Pancreas (tissue), 10 donors: Measurements from ENCODE around the gene CALB2. TPM values are rescaled to one million over a fixed set of nuclear protein-coding genes. Genes with fewer than 3 reads are reported as not detected.

ENCODE experiments used
- ATAC-seq, 4 donors: fragments of 200-7000 bp; cut with Tn5 transposase; one replicate each; pipeline versions ENCODE4 v1.8.0 to v1.9.1; 2020; ENCODE audit warnings: mild to moderate bottlenecking in 4 of 4, moderate library complexity in 4 of 4
- DNase-seq, 6 donors: peaks; one replicate each; pipeline ENCODE4 v3.0.0-alpha.2; 2020
- FAIRE-seq: peaks from 2 replicates; lab custom pipeline; 2012; peaks lifted over from hg19 to GRCh38; lab: Jason Lieb, UNC
- H3K27ac ChIP-seq, 4 donors: fragments of 200-600 bp; sonication (generic); 1 replicate in 3 of 4; 2 replicates in 1 of 4; pipeline versions ENCODE4 v1.5.0 to v1.8.0; 2020
- H3K27me3 ChIP-seq, 4 donors: fragments of 200-600 bp; one replicate each; pipeline ENCODE4 v1.8.0; 2021
- H3K36me3 ChIP-seq, 3 donors: fragments of 200-600 bp; sonication (generic) in 1 of 3; one replicate each; pipeline versions ENCODE4 v1.5.0 to v1.8.0; 2020 to 2021
- H3K4me1 ChIP-seq, 3 donors: fragments of 200-600 bp; one replicate each; pipeline ENCODE4 v1.8.0; 2021
- H3K4me3 ChIP-seq, 4 donors: fragments of 200-600 bp; sonication (generic) in 2 of 4; one replicate each; pipeline versions ENCODE4 v1.5.0 to v1.8.0; 2020 to 2021
- H3K9me3 ChIP-seq, 4 donors: fragments of 200-600 bp; one replicate each; pipeline ENCODE4 v1.8.0; 2021
- CTCF ChIP-seq, 4 donors: fragments of 200-600 bp; sonication (generic) in 3 of 4; IDR thresholded peaks; one replicate each; pipeline versions ENCODE4 v1.5.0 to v1.8.0; 2021; ENCODE audit warnings: antibody characterized with exemption in 4 of 4
- WGBS, 2 donors: extraction: QIAGEN DNeasy Blood & Tissue Kit; methylation state at CpG; one replicate each; pipeline ENCODE4 v1.1.7; 2013; 5-methylcytosine and 5-hydroxymethylcytosine counted together
- intact Hi-C, 3 donors: fragments of 100-400 bp; cut with DNase I; formaldehyde crosslinking; loops; one replicate each; pipeline versions ENCODE4 v1.11.1 to v1.14.2; 2022
- polyA plus RNA-seq, 2 donors: library from polyadenylated mRNA; stranded (reverse); fragments of 200-250 nt; gene quantifications; one replicate each; pipeline ENCODE4 v1.2.3, GENCODE V29; 2013
- total RNA-seq, 6 donors: library from RNA; stranded (reverse); fragmentation: NEBNext Ultra II Directional in 4 of 6; extraction: Animal tissue kit (Norgen Biotek cat#: 25700) in 4 of 6; gene quantifications; one replicate each; pipeline versions ENCODE4 v1.2.1 to v1.2.4, GENCODE V29; 2021 to 2023
- donor health status: healthy with polysubstance abuse.
- donor health status: DM: no; HTN: no; CAD: no; lungs with moderate emphysema.
- donor health status: DM: no; HTN: no; CAD: no.
- donor health status: control.
- donor health status: control.
- donor health status: Bipolar disorder and iron deficiency.
- donor health status: DM: yes; HTN: yes; CAD: no.
- donor health status: DM: no; HTN: no; CAD: no.
- donor health status: DM: no; HTN: no; CAD: no.
- donor health status: DM: yes; HTN: yes; CAD: no.

Gene CALB2
- total and polyA plus RNA-seq, 8 donors = 0.13 to 2.5 (median 0.34) TPM

DNA sequence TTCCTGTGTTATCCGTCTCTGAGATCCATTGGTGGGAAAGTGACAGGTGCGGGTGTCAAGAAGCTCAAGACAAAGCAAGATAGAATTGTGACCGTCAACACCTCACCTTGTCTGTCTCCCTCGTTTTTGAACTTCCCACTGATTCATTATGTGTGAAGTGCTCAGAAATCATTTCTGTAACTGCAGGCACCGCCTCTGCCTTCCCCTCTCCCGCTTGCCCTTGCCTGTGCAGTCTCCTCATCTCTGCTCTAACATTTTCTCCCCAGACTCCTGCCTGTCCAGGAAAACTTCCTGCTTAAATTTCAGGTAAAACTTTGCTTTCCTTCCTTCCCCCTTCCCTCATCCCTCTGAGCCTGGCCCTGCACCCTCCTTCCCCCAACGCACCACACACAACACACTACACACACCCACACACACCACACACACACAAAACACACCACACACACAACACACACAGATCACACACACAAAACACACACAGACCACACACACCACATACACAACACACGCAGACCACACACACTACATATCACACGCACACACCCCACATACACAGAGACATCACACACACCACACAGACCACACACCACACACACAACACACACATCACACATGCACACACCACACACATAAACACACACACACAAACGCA is 25.7 kb downstream of the CALB2 start:
- 44 to 51% methylated on average over 10 of the region's 10 CpGs for WGBS, 2 donors
- intact Hi-C loops = no loop called here
- TF ChIP-seq CTCF (IDR thresholded peaks at IDR 0.05) = no peak
- Histone ChIP-seq H3K27me3 (no peaks in the 10 kb centered on the region), H3K4me3 (no peak overlapping the region), H3K9me3 (no peaks in the 10 kb centered on the region), H3K36me3 (no peaks in the 10 kb centered on the region), H3K4me1 (peaks cover 0 to 8% (median 0%) of the 10 kb centered on the region in 3 donors), H3K27ac (no peak overlapping the region)
- DNase-seq = no peak
- ATAC-seq = no peak
- FAIRE-seq = no peak

GRCh38 chr16:71387045-71387871 is 28.7 kb downstream of the CALB2 start:
- ATAC-seq (no peak), DNase-seq (no peak), FAIRE-seq (no peak)
- Histone ChIP-seq H3K27ac (no peak overlapping the region), H3K4me1 (peaks cover 0 to 8% (median 0%) of the 10 kb centered on the region in 3 donors), H3K4me3 (no peak overlapping the region), H3K9me3 (no peaks in the 10 kb centered on the region), H3K36me3 (no peaks in the 10 kb centered on the region), H3K27me3 (no peaks in the 10 kb centered on the region)
- no peak for TF ChIP-seq CTCF (IDR thresholded peaks at IDR 0.05)
- intact Hi-C loops = no loop called here
- WGBS, 2 donors = 8 to 14% methylated on average over 9 of the region's 9 CpGs

- no peak for TF ChIP-seq CTCF (IDR thresholded peaks at IDR 0.05)
- Histone ChIP-seq H3K27ac (no peak overlapping the region), H3K4me1 (peaks cover 0 to 8% (median 0%) of the 10 kb centered on the region in 3 donors), H3K27me3 (no peaks in the 10 kb centered on the region), H3K36me3 (no peaks in the 10 kb centered on the region), H3K9me3 (no peaks in the 10 kb centered on the region), H3K4me3 (no peak overlapping the region)
- ATAC-seq (no peak), FAIRE-seq (no peak), DNase-seq (no peak)
- intact Hi-C loops = no loop called here
- 62% methylated on average over 7 of the region's 7 CpGs for WGBS, 2 donors
Measured at GRCh38 chr16:71389330-71389729, 30.8 kb downstream of the CALB2 start.

- Histone ChIP-seq H3K36me3 (no peaks in the 10 kb centered on the region), H3K27ac (no peak overlapping the region), H3K9me3 (no peaks in the 10 kb centered on the region), H3K27me3 (peaks cover 0 to 5% (median 0%) of the 10 kb centered on the region in 4 donors), H3K4me3 (no peak overlapping the region), H3K4me1 (no peaks in the 10 kb centered on the region)
- no peak for TF ChIP-seq CTCF (IDR thresholded peaks at IDR 0.05)
- FAIRE-seq (no peak), DNase-seq (no peak), ATAC-seq (no peak)
- intact Hi-C loops = no loop called here
- 50 to 60% methylated on average over 10 of the region's 10 CpGs for WGBS, 2 donors
Measured at GRCh38 chr16:71396594-71396993, 38.1 kb downstream of the CALB2 start.
